ENCODE results near the gene SCGN. TPM values are rescaled to one million over a fixed set of nuclear protein-coding genes. Genes with fewer than 3 reads are reported as not detected.

The SCGN gene
- total RNA-seq, 1 donor from 2014 or later, result not detected

GRCh38 chr6:25701807-25702206 is 49.8 kb downstream of the SCGN start:
- H3K9me3 Mint-ChIP-seq (ENCODE audit: unreplicated experiment), result no peaks in the 10 kb centered on the region
- no peak for TF ChIP-seq CTCF (IDR thresholded peaks at IDR 0.05)
- H3K4me1 Mint-ChIP-seq (ENCODE audit: unreplicated experiment), result no peaks in the 10 kb centered on the region
- H3K27ac Mint-ChIP-seq (ENCODE audit: unreplicated experiment), result no peak overlapping the region
- DNase-seq (ENCODE audit: extremely low spot score, unreplicated experiment), result no peak
- H3K36me3 Mint-ChIP-seq (ENCODE audit: unreplicated experiment), result no peaks in the 10 kb centered on the region
- H3K4me3 Mint-ChIP-seq (ENCODE audit: unreplicated experiment), result no peak overlapping the region
- H3K27me3 Mint-ChIP-seq (ENCODE audit: unreplicated experiment), result peaks cover 14% of the 10 kb centered on the region

DNA sequence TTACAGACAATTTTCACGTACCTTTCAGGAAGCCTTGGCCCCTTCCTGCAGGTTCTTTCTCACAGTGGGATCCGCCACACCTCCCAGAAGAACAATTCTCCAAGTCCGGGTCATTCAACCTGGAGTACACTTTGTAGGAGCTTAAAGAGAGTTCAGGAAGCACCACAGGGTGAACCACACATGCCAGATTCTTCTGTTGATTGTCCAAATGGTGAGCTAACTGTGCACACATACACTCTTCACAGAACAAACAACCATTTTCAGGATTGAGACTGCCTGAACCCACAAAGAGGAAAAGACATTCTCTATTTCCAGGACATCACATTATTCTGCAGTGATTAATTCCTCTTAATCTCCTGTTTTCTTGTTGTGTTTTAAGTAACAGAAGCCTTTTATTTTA is 51.0 kb downstream of the SCGN start:
- Mint-ChIP-seq H3K27ac (ENCODE audit: unreplicated experiment) (no peak overlapping the region), H3K36me3 (ENCODE audit: unreplicated experiment) (no peaks in the 10 kb centered on the region), H3K4me1 (ENCODE audit: unreplicated experiment) (no peaks in the 10 kb centered on the region), H3K4me3 (ENCODE audit: unreplicated experiment) (no peak overlapping the region), H3K9me3 (ENCODE audit: unreplicated experiment) (no peaks in the 10 kb centered on the region), H3K27me3 (ENCODE audit: unreplicated experiment) (peaks cover 19% of the 10 kb centered on the region)
- DNase-seq (ENCODE audit: extremely low spot score, unreplicated experiment), result no peak
- no peak for TF ChIP-seq CTCF (IDR thresholded peaks at IDR 0.05)

DNA sequence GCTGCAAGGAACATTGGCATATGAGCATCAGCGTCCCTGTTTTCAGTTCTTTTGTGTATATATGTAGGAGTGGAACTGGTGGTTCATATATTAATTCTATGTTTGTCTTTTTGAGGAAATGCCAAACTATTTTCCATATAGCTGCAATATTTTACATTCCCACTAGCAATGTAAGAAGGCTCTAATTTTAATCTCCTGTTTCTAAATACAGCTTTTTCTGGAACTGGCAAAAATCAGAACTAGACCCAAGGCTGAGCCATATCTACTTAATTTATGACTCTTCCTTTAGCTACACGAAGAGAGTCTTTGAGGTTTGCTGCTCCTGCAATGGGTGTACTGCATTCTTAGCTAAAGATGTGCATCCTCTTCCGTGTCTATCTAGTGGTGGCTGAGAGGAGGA is 52.0 kb downstream of the SCGN start:
- H3K27ac Mint-ChIP-seq (ENCODE audit: unreplicated experiment), result no peak overlapping the region
- no peak for DNase-seq (ENCODE audit: extremely low spot score, unreplicated experiment)
- H3K4me3 Mint-ChIP-seq (ENCODE audit: unreplicated experiment), result no peak overlapping the region
- H3K4me1 Mint-ChIP-seq (ENCODE audit: unreplicated experiment), result no peaks in the 10 kb centered on the region
- no peak for TF ChIP-seq CTCF (IDR thresholded peaks at IDR 0.05)
- H3K27me3 Mint-ChIP-seq (ENCODE audit: unreplicated experiment), result peaks cover 19% of the 10 kb centered on the region
- no peaks in the 10 kb centered on the region for H3K36me3 Mint-ChIP-seq (ENCODE audit: unreplicated experiment)
- no peaks in the 10 kb centered on the region for H3K9me3 Mint-ChIP-seq (ENCODE audit: unreplicated experiment)

- H3K9me3 Mint-ChIP-seq (ENCODE audit: unreplicated experiment), result no peaks in the 10 kb centered on the region
- DNase-seq (ENCODE audit: extremely low spot score, unreplicated experiment), result no peak
- no peak overlapping the region for H3K27ac Mint-ChIP-seq (ENCODE audit: unreplicated experiment)
- H3K4me3 Mint-ChIP-seq (ENCODE audit: unreplicated experiment), result no peak overlapping the region
- TF ChIP-seq CTCF (IDR thresholded peaks at IDR 0.05), result no peak
- H3K4me1 Mint-ChIP-seq (ENCODE audit: unreplicated experiment), result no peaks in the 10 kb centered on the region
- no peaks in the 10 kb centered on the region for H3K36me3 Mint-ChIP-seq (ENCODE audit: unreplicated experiment)
- peaks cover 19% of the 10 kb centered on the region for H3K27me3 Mint-ChIP-seq (ENCODE audit: unreplicated experiment)
Observed at GRCh38 chr6:25706314-25707014, 54.4 kb downstream of the SCGN start.

GRCh38 chr6:25709761-25710160 is 57.7 kb downstream of the SCGN start:
- H3K4me3 Mint-ChIP-seq (ENCODE audit: unreplicated experiment), result no peak overlapping the region
- no peak for DNase-seq (ENCODE audit: extremely low spot score, unreplicated experiment)
- no peaks in the 10 kb centered on the region for H3K36me3 Mint-ChIP-seq (ENCODE audit: unreplicated experiment)
- H3K9me3 Mint-ChIP-seq (ENCODE audit: unreplicated experiment), result no peaks in the 10 kb centered on the region
- H3K27me3 Mint-ChIP-seq (ENCODE audit: unreplicated experiment), result peaks cover 10% of the 10 kb centered on the region
- no peak overlapping the region for H3K27ac Mint-ChIP-seq (ENCODE audit: unreplicated experiment)
- no peaks in the 10 kb centered on the region for H3K4me1 Mint-ChIP-seq (ENCODE audit: unreplicated experiment)
- TF ChIP-seq CTCF (IDR thresholded peaks at IDR 0.05), result no peak
